ENCODE results near the gene KCNH2.

GRCh38 chr7:150911590-150912267 is 66.4 kb downstream of the KCNH2 start:
- TF ChIP-seq, protein P1, sequence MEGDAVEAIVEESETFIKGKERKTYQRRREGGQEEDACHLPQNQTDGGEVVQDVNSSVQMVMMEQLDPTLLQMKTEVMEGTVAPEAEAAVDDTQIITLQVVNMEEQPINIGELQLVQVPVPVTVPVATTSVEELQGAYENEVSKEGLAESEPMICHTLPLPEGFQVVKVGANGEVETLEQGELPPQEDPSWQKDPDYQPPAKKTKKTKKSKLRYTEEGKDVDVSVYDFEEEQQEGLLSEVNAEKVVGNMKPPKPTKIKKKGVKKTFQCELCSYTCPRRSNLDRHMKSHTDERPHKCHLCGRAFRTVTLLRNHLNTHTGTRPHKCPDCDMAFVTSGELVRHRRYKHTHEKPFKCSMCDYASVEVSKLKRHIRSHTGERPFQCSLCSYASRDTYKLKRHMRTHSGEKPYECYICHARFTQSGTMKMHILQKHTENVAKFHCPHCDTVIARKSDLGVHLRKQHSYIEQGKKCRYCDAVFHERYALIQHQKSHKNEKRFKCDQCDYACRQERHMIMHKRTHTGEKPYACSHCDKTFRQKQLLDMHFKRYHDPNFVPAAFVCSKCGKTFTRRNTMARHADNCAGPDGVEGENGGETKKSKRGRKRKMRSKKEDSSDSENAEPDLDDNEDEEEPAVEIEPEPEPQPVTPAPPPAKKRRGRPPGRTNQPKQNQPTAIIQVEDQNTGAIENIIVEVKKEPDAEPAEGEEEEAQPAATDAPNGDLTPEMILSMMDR (conservative IDR thresholded peaks at IDR 0.05 in 1 of 2, IDR thresholded peaks at IDR 0.05 in 1 of 2; ENCODE audit: extremely low read depth in 1 of 2, insufficient read depth in 1 of 2, low read depth in 1 of 2, low read length in 2 of 2), result no peak
- TF ChIP-seq EZH2 (IDR thresholded peaks at IDR 0.05; ENCODE audit: borderline replicate concordance, low read length), result no peak
